ENCODE measurements around the gene LPO. TPM values are rescaled to one million over a fixed set of nuclear protein-coding genes. Genes with fewer than 3 reads are reported as not detected.

LPO gene
- total and polyA plus RNA-seq, 9 of the 15 experiments (the other 6 are each of a cell fraction or from before 2014, with no cell fraction given) = 0.07 to 0.11 TPM; not detected in 7

GRCh38 chr17:58273453-58274104, 35.2 kb downstream of the LPO start:
- CTCF ChIA-PET (ENCODE audit: low intra/inter-chr PET ratio) = no interaction called here
- 12% methylated on average over 15 of the region's 15 CpGs for WGBS (ENCODE audit: insufficient coverage, low coverage, missing lambda C conversion rate)
- DNase-seq (ENCODE audit: extremely low read depth in 1 of 4, low spot score in 3 of 4) = peak in 2 of 4 experiments; percentile 5 to 6
- TF ChIP-seq HOXB6 (CRISPR knock-in tag; IDR thresholded peaks at IDR 0.05; ENCODE audit: borderline replicate concordance) (no peak), BCOR (IDR thresholded peaks at IDR 0.05) (peak; percentile 49; the same call in 1 of the 2 replicates), TGIF2 (CRISPR knock-in tag; IDR thresholded peaks at IDR 0.05) (no peak), ZFP36 (IDR thresholded peaks at IDR 0.05; ENCODE audit: low read depth, low read length, partially characterized antibody) (peak; percentile 55), ZBTB1 (CRISPR knock-in tag; IDR thresholded peaks at IDR 0.05; ENCODE audit: borderline replicate concordance, low read depth) (no peak), ZFP91 (CRISPR knock-in tag; IDR thresholded peaks at IDR 0.05) (no peak), SIRT6 (IDR thresholded peaks at IDR 0.05; ENCODE audit: low read depth, low read length) (no peak), RBM25 (IDR thresholded peaks at IDR 0.05; ENCODE audit: low read depth, low read length, severe bottlenecking) (peak; percentile 53), KDM1A (IDR thresholded peaks at IDR 0.05) (no peak), EGR1 (conservative IDR thresholded peaks at IDR 0.05) (peak; percentile 52), SRSF1 (IDR thresholded peaks at IDR 0.05; ENCODE audit: low read depth, low read length) (no peak), REST (IDR thresholded peaks at IDR 0.05; ENCODE audit: borderline replicate concordance) (no peak), REST (CRISPR knock-in tag; IDR thresholded peaks at IDR 0.05; ENCODE audit: low read depth) (no peak), MCM2 (IDR thresholded peaks at IDR 0.05; ENCODE audit: low read depth) (no peak)

More at GRCh38 chr17:58273453-58274104, 35.2 kb downstream of the LPO start:
- POLR2A ChIA-PET = no interaction called here
- Histone ChIP-seq H4K20me1 (replicated peaks; ENCODE audit: control insufficient read depth, insufficient read depth, low read length) (peaks cover 8% of the 10 kb centered on the region), H3K9me1 (ENCODE audit: control insufficient read depth, insufficient read depth, low read length) (no peaks in the 10 kb centered on the region), H3K4me1 (replicated peaks in 1 of 2; ENCODE audit: control insufficient read depth in 2 of 2, insufficient read depth in 2 of 2, low read length in 2 of 2) (peaks cover 5 to 15% of the 10 kb centered on the region in 2 experiments; a peak in 3 of 5 replicates), H3K79me2 (ENCODE audit: control insufficient read depth, insufficient read depth, low read length) (no peaks in the 10 kb centered on the region), H3K27me3 (ENCODE audit: control insufficient read depth in 2 of 2, insufficient read depth in 2 of 2, low read length in 2 of 2) (peaks cover 28 to 81% of the 10 kb centered on the region in 2 experiments; a peak in 4 of 5 replicates), H3K4me3 (no peak overlapping the region), H3K27ac (ENCODE audit: extremely low read depth, low read depth, low read length) (no peak overlapping the region), H3K9me3 (replicated peaks; ENCODE audit: control insufficient read depth, insufficient read depth, low read depth, low read length) (no peaks in the 10 kb centered on the region), H2AFZ (ENCODE audit: low read depth, low read length) (no peak overlapping the region), H3K4me2 (ENCODE audit: insufficient read depth, low read length) (no peak overlapping the region), H3K9ac (ENCODE audit: insufficient read depth in 1 of 2, low read depth in 2 of 2, low read length in 2 of 2) (no peak overlapping the region), H3K36me3 (ENCODE audit: control insufficient read depth, insufficient read depth, low read length) (no peaks in the 10 kb centered on the region)
- intact Hi-C loops (cut with micrococcal nuclease) = no loop called here
- FAIRE-seq (no peak), ATAC-seq (no peak)
- no TSS peak for BruUV-seq (replicated peaks)
- in situ Hi-C loops (cut with MboI) = no loop called here

All from K562 (cell line).